H54 (cell line): ENCODE results near the gene HTR6.

Experiments
- DNase-seq: peaks from one replicate; pipeline ENCODE4 v3.0.0; 2011; ENCODE audit warnings: low spot score, mixed read lengths; ENCODE audit not compliant: insufficient read length
- FAIRE-seq: peaks from 3 replicates; lab custom pipeline; 2011; peaks lifted over from hg19 to GRCh38; lab: Jason Lieb, UNC
- POLR2A ChIP-seq: IDR thresholded peaks from 2 replicates; pipeline ENCODE4 v1.6.1; 2011; ENCODE audit warnings: low read depth, mild to moderate bottlenecking, low read length

HTR6 gene

GRCh38 chr1:19696820-19697219, 32.1 kb downstream of the HTR6 start:
- TF ChIP-seq POLR2A: no peak
- FAIRE-seq (no peak), DNase-seq (no peak)

- FAIRE-seq (no peak), DNase-seq (no peak)
- TF ChIP-seq POLR2A: no peak
Observed at GRCh38 chr1:19698181-19698580, 33.5 kb downstream of the HTR6 start.

- DNase-seq: no peak
- FAIRE-seq: no peak
- TF ChIP-seq POLR2A: no peak
Observed at GRCh38 chr1:19700079-19700777, 35.6 kb downstream of the HTR6 start.

GRCh38 chr1:19703280-19703679, 38.6 kb downstream of the HTR6 start:
- TF ChIP-seq POLR2A: no peak
- no peak for FAIRE-seq
- no peak for DNase-seq

- DNase-seq: peak; percentile 65
- TF ChIP-seq POLR2A: no peak
- FAIRE-seq: no peak
Observed at GRCh38 chr1:19704247-19705113, 39.8 kb downstream of the HTR6 start.

GRCh38 chr1:19705464-19705863, 40.8 kb downstream of the HTR6 start:
- no peak for TF ChIP-seq POLR2A
- FAIRE-seq (no peak), DNase-seq (no peak)

GRCh38 chr1:19706136-19706535, 41.5 kb downstream of the HTR6 start:
- FAIRE-seq (no peak), DNase-seq (no peak)
- TF ChIP-seq POLR2A: no peak

- no peak for TF ChIP-seq POLR2A
- DNase-seq (no peak), FAIRE-seq (no peak)
Observed at GRCh38 chr1:19708567-19709110, 44.0 kb downstream of the HTR6 start.

- DNase-seq (no peak), FAIRE-seq (no peak)
- no peak for TF ChIP-seq POLR2A
Observed at GRCh38 chr1:19709260-19709793, 44.7 kb downstream of the HTR6 start.

- DNase-seq: no peak
- FAIRE-seq: no peak
- no peak for TF ChIP-seq POLR2A
Observed at GRCh38 chr1:19710825-19711611, 46.3 kb downstream of the HTR6 start.

- DNase-seq (no peak), FAIRE-seq (no peak)
- no peak for TF ChIP-seq POLR2A
Observed at GRCh38 chr1:19712928-19713327, 48.3 kb downstream of the HTR6 start.

- DNase-seq (peak; percentile 85), FAIRE-seq (peak; percentile 97)
- TF ChIP-seq POLR2A: no peak
Observed at GRCh38 chr1:19715334-19716203, 50.9 kb downstream of the HTR6 start.
